ENCODE data around the gene RPL23.

DNA sequence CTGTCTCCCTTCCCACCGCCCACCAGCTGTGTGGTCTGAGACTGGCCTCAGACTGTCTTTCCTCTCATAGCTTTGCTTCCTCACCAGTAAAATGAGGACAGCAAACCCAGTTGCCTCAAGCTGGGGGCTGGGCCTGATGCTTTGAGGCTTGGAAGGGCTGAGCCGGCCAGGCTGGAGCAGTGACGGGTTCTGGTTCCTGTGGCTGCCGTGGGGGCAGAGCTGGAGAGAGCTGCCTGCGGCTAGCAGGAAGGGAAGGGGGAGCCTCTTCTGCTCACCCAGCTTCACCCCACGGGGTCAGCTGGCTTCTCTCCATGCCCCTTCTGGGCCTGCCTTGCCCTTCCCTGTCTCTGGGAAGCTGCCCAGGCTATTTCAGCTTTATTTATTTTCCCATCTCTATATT is 40.1 kb upstream of the RPL23 start:
- no peak for TF ChIP-seq POLR2A (IDR thresholded peaks at IDR 0.05)
- TF ChIP-seq, protein P1, sequence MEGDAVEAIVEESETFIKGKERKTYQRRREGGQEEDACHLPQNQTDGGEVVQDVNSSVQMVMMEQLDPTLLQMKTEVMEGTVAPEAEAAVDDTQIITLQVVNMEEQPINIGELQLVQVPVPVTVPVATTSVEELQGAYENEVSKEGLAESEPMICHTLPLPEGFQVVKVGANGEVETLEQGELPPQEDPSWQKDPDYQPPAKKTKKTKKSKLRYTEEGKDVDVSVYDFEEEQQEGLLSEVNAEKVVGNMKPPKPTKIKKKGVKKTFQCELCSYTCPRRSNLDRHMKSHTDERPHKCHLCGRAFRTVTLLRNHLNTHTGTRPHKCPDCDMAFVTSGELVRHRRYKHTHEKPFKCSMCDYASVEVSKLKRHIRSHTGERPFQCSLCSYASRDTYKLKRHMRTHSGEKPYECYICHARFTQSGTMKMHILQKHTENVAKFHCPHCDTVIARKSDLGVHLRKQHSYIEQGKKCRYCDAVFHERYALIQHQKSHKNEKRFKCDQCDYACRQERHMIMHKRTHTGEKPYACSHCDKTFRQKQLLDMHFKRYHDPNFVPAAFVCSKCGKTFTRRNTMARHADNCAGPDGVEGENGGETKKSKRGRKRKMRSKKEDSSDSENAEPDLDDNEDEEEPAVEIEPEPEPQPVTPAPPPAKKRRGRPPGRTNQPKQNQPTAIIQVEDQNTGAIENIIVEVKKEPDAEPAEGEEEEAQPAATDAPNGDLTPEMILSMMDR (IDR thresholded peaks at IDR 0.05) = no peak
